Endothelial cell (in vitro differentiated cells): Measurements from ENCODE around the gene GNG8. TPM values are rescaled to one million over a fixed set of nuclear protein-coding genes. Genes with fewer than 3 reads are reported as not detected.

Experiments
- DNase-seq: peaks from one replicate; pipeline ENCODE4 v3.0.0; 2021; ENCODE audit warnings: low spot score
- H3K27ac Mint-ChIP-seq: one replicate; pipeline ENCODE4 v1.8.0; 2021; ENCODE audit warnings: mixed read lengths, inconsistent platforms; ENCODE audit not compliant: unreplicated experiment
- H3K27me3 Mint-ChIP-seq: one replicate; pipeline ENCODE4 v1.8.0; 2021; ENCODE audit warnings: mild to moderate bottlenecking, moderate library complexity, mixed read lengths, inconsistent platforms; ENCODE audit not compliant: unreplicated experiment
- H3K36me3 Mint-ChIP-seq: one replicate; pipeline ENCODE4 v1.8.0; 2021; ENCODE audit warnings: mild to moderate bottlenecking, low read depth, mixed read lengths, inconsistent platforms; ENCODE audit not compliant: unreplicated experiment
- H3K4me1 Mint-ChIP-seq: one replicate; pipeline ENCODE4 v1.8.0; 2021; ENCODE audit warnings: mild to moderate bottlenecking, mixed read lengths, inconsistent platforms; ENCODE audit not compliant: unreplicated experiment
- H3K4me3 Mint-ChIP-seq: one replicate; pipeline ENCODE4 v1.8.0; 2021; ENCODE audit warnings: mild to moderate bottlenecking, mixed read lengths, inconsistent platforms; ENCODE audit not compliant: unreplicated experiment
- H3K9me3 Mint-ChIP-seq: one replicate; pipeline ENCODE4 v1.8.0; 2021; ENCODE audit warnings: mixed read lengths, inconsistent platforms; ENCODE audit not compliant: unreplicated experiment
- total RNA-seq: library from RNA; stranded (reverse); fragmentation: NEBNext Ultra II Directional; extraction: Animal tissue kit (Norgen Biotek cat#: 25700); gene quantifications from one replicate; pipeline ENCODE4 v1.2.1, GENCODE V29; 2021; ENCODE audit not compliant: unreplicated experiment
- TF ChIP-seq, protein P1 (sequence below): fragments of 200-600 bp; sonication (generic); IDR thresholded peaks from one replicate; pipeline ENCODE4 v1.5.0; 2021; ENCODE audit warnings: antibody characterized with exemption; ENCODE audit not compliant: unreplicated experiment

GNG8 gene
- total RNA-seq, 1 donor from 2014 or later = not detected

DNA sequence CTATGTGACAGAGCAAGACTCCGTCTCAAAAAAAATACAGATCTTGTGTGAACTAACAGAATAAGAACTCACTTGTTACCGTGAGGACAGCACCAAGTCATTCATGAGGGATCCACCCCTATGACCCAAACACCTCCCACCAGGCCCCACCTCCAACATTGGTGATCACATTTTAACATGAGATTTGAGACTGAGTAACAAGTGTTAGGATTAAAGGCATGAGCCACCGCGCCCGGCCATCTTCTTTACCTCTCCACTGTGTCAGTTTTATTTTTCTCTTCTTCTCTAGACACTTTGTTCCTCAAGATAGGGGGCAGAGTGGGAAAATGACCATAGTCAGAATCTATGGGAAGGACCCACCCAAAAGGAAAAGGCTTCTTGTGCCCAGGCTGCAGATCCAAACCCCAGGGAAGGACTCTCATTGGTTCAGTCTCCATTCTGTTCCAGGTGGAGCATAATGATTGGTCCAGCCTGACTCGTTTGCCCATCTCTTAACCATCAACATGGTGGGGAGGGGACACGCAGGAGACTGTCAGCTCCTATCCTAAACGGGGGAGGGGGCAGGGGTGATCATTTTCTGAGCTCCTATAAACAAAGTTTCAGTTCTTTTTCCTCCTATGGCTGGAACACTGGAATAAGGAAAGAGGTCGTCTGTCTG is 36.2 kb downstream of the GNG8 start:
- Mint-ChIP-seq H3K27ac (peak overlapping the region; percentile 100), H3K4me3 (peak overlapping the region; percentile 94), H3K4me1 (peaks cover 17% of the 10 kb centered on the region), H3K9me3 (no peaks in the 10 kb centered on the region), H3K27me3 (peaks cover 8% of the 10 kb centered on the region), H3K36me3 (peaks cover 7% of the 10 kb centered on the region)
- DNase-seq = no peak
- TF ChIP-seq, protein P1, sequence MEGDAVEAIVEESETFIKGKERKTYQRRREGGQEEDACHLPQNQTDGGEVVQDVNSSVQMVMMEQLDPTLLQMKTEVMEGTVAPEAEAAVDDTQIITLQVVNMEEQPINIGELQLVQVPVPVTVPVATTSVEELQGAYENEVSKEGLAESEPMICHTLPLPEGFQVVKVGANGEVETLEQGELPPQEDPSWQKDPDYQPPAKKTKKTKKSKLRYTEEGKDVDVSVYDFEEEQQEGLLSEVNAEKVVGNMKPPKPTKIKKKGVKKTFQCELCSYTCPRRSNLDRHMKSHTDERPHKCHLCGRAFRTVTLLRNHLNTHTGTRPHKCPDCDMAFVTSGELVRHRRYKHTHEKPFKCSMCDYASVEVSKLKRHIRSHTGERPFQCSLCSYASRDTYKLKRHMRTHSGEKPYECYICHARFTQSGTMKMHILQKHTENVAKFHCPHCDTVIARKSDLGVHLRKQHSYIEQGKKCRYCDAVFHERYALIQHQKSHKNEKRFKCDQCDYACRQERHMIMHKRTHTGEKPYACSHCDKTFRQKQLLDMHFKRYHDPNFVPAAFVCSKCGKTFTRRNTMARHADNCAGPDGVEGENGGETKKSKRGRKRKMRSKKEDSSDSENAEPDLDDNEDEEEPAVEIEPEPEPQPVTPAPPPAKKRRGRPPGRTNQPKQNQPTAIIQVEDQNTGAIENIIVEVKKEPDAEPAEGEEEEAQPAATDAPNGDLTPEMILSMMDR = no peak

DNA sequence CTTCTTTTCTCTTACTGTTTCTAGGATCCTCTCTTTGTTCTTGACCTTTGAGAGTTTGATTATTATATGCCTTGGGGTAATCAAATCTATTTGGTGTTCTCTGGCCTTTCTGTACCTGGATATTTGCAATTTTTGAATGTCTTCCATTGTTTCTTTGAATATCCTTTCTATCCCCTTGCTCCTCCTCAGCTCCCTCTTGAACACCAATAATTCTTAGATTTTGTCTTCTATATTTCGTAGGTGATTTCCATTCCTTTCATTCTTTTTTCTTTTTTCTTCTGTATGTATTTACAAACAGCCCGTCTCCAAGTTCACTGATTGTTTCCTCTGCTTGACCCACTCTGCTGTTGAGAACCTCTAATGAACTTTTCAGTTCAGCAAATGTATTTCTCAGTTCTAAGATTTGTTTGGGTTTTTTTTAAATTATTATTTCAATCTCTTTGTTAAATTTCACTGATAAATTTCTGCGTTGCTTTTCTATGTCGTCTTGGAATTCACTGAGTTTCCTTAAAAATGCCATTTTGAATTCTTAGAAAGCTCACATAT is 37.6 kb downstream of the GNG8 start:
- H3K4me1 Mint-ChIP-seq = peaks cover 14% of the 10 kb centered on the region
- peaks cover 5% of the 10 kb centered on the region for H3K27me3 Mint-ChIP-seq
- H3K27ac Mint-ChIP-seq = no peak overlapping the region
- no peak for DNase-seq
- H3K36me3 Mint-ChIP-seq = peaks cover 7% of the 10 kb centered on the region
- no peak overlapping the region for H3K4me3 Mint-ChIP-seq
- TF ChIP-seq, protein P1 = no peak
- H3K9me3 Mint-ChIP-seq = no peaks in the 10 kb centered on the region

DNA sequence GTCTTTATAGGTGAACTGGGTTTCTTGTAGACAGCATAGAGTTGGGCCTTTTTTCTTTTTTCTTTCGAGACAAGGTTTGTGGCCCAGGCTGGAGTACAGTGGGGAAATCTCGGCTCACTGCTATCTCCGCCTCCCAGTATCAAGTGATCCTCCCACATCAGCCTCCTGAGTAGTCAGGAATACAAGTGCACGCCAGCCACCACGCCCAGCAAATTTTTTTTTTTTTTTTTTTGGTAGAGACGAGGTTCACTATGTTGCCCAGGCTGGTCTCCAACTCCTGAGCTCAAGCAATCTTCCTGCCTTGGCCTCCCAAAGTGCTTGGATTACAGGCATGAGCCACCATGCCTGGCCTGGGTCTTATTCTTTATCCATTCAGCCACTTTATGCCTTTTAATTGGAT is 40.0 kb downstream of the GNG8 start:
- Mint-ChIP-seq H3K4me1 (no peaks in the 10 kb centered on the region), H3K27ac (no peak overlapping the region), H3K9me3 (no peaks in the 10 kb centered on the region), H3K27me3 (peaks cover 5% of the 10 kb centered on the region), H3K4me3 (no peak overlapping the region), H3K36me3 (peaks cover 7% of the 10 kb centered on the region)
- TF ChIP-seq, protein P1 = no peak
- DNase-seq = no peak

DNA sequence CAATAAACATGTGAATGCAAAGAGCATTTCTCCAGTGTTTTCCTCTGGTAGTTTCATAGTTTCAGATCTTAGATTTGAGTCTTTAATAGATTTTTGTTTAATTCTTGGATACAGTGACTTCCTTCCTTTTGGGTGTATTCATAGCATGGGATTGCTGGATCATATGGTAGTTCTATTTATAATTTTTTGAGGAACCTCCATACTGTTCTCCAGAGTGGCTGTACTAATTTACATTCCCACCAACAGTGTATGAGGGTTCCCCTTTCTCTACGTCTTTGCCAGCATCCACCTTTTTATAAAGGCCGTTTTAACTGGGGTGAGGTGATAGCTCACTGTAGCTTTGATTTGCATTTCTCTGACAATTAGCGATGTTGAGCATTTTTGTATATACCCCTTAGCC is 44.1 kb downstream of the GNG8 start:
- Mint-ChIP-seq H3K4me3 (no peak overlapping the region), H3K27me3 (no peaks in the 10 kb centered on the region), H3K27ac (no peak overlapping the region), H3K9me3 (no peaks in the 10 kb centered on the region), H3K36me3 (no peaks in the 10 kb centered on the region), H3K4me1 (no peaks in the 10 kb centered on the region)
- TF ChIP-seq, protein P1 = no peak
- DNase-seq = no peak

DNA sequence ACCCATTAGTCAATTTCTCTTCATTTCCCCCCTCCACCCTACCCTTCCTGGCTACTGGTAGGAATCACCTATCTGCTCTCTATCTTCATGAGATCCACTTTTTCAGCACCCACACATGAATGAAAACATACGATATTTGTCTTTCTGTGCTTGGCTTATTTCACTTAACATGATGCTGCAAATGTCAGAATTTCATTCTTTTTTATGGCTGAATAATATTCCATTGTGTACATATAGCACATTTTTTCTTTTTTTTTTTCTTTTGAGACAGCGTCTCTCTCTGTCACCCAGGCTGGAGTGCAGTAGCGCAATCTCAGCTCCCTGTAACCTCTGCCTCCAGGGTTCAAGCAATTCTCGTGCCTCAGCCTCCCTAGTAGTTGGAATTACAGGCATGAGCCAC is 44.7 kb downstream of the GNG8 start:
- Mint-ChIP-seq H3K9me3 (no peaks in the 10 kb centered on the region), H3K27me3 (no peaks in the 10 kb centered on the region), H3K4me1 (no peaks in the 10 kb centered on the region), H3K36me3 (no peaks in the 10 kb centered on the region), H3K4me3 (no peak overlapping the region), H3K27ac (no peak overlapping the region)
- TF ChIP-seq, protein P1 = no peak
- no peak for DNase-seq
